Left lung (tissue), 10 donors: Measurements from ENCODE around the gene KRTAP10-3. TPM values are rescaled to one million over a fixed set of nuclear protein-coding genes. Genes with fewer than 3 reads are reported as not detected.

Experiments used
- ATAC-seq: fragments of 200-7000 bp; cut with Tn5 transposase; one replicate; pipeline ENCODE4 v1.9.1; 2020; ENCODE audit warnings: moderate library complexity
- DNase-seq, 4 donors: peaks; one replicate each; pipeline ENCODE4 v3.0.0-alpha.2; 2013 to 2020
- H3K27ac ChIP-seq, 2 donors: fragments of 200-600 bp; sonication (generic) in 1 of 2; one replicate each; pipeline versions ENCODE4 v1.5.0 to v1.8.0; 2020 to 2021
- H3K27me3 ChIP-seq, 2 donors: fragments of 200-600 bp; sonication (generic) in 1 of 2; one replicate each; pipeline versions ENCODE4 v1.5.0 to v1.8.0; 2020 to 2021
- H3K36me3 ChIP-seq, 2 donors: fragments of 200-600 bp; sonication (generic) in 1 of 2; one replicate each; pipeline versions ENCODE4 v1.5.0 to v1.8.0; 2020 to 2021
- H3K4me1 ChIP-seq, 2 donors: fragments of 200-600 bp; one replicate each; pipeline ENCODE4 v1.8.0; 2021
- H3K4me3 ChIP-seq, 2 donors: fragments of 200-600 bp; sonication (generic) in 1 of 2; one replicate each; pipeline versions ENCODE4 v1.5.0 to v1.8.0; 2020 to 2021; ENCODE audit warnings: mild to moderate bottlenecking in 1 of 2
- H3K9me3 ChIP-seq, 2 donors: fragments of 200-600 bp; sonication (generic) in 1 of 2; one replicate each; pipeline versions ENCODE4 v1.5.0 to v1.8.0; 2020 to 2021
- intact Hi-C, 2 donors: fragments of 100-400 bp; cut with DNase I; formaldehyde crosslinking; loops; one replicate each; pipeline versions ENCODE4 v1.11.2 to v1.14.2; 2022
- polyA plus RNA-seq, 6 donors: library from polyadenylated mRNA; unstranded; fragments of 120-200 nt; gene quantifications; one replicate each; pipeline ENCODE4 v1.2.1, GENCODE V29; 2013; ENCODE audit not compliant: insufficient read length in 6 of 6
- total RNA-seq, 2 donors: library from RNA; stranded (reverse); fragmentation: NEBNext Ultra II Directional; extraction: Animal tissue kit (Norgen Biotek cat#: 25700); gene quantifications; one replicate each; pipeline ENCODE4 v1.2.1, GENCODE V29; 2021
- TF ChIP-seq, protein P1 (sequence below), 2 donors: fragments of 200-600 bp; sonication (generic) in 1 of 2; IDR thresholded peaks; one replicate each; pipeline versions ENCODE4 v1.5.0 to v1.8.0; 2021; ENCODE audit warnings: antibody characterized with exemption in 2 of 2
- donor health status: DM: no; HTN: yes; CAD: no.
- donor health status: DM: no; HTN: no; CAD: no.

The KRTAP10-3 gene
- total and polyA plus RNA-seq, 8 donors, result not detected

DNA sequence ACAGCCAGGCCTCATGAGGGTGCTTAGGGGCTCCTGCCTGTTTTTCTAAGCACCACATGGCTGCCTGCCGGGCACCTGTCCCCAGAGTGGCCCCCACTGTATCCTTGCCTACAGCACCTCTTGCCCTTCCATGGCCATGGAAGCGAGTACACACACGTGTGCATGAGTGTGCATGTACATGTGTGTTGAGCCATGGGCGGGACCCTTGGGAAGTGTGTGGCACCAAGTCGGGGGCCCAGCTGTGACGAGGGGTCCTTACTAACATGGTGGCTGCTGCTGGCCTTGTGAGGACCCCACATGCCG lies 44.4 kb downstream of the KRTAP10-3 start:
- Histone ChIP-seq H3K4me3 (no peak overlapping the region), H3K36me3 (no peaks in the 10 kb centered on the region), H3K4me1 (peaks cover 0 to 8% of the 10 kb centered on the region in 2 donors), H3K27ac (no peak overlapping the region), H3K27me3 (peaks cover 0 to 44% of the 10 kb centered on the region in 2 donors), H3K9me3 (peaks cover 0 to 3% of the 10 kb centered on the region in 2 donors)
- TF ChIP-seq, protein P1, sequence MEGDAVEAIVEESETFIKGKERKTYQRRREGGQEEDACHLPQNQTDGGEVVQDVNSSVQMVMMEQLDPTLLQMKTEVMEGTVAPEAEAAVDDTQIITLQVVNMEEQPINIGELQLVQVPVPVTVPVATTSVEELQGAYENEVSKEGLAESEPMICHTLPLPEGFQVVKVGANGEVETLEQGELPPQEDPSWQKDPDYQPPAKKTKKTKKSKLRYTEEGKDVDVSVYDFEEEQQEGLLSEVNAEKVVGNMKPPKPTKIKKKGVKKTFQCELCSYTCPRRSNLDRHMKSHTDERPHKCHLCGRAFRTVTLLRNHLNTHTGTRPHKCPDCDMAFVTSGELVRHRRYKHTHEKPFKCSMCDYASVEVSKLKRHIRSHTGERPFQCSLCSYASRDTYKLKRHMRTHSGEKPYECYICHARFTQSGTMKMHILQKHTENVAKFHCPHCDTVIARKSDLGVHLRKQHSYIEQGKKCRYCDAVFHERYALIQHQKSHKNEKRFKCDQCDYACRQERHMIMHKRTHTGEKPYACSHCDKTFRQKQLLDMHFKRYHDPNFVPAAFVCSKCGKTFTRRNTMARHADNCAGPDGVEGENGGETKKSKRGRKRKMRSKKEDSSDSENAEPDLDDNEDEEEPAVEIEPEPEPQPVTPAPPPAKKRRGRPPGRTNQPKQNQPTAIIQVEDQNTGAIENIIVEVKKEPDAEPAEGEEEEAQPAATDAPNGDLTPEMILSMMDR (IDR thresholded peaks at IDR 0.05), result no peak
- intact Hi-C loops, result no loop called here
- ATAC-seq, result no peak
- DNase-seq, result peak in 1 of 4 donors; percentile 54

DNA sequence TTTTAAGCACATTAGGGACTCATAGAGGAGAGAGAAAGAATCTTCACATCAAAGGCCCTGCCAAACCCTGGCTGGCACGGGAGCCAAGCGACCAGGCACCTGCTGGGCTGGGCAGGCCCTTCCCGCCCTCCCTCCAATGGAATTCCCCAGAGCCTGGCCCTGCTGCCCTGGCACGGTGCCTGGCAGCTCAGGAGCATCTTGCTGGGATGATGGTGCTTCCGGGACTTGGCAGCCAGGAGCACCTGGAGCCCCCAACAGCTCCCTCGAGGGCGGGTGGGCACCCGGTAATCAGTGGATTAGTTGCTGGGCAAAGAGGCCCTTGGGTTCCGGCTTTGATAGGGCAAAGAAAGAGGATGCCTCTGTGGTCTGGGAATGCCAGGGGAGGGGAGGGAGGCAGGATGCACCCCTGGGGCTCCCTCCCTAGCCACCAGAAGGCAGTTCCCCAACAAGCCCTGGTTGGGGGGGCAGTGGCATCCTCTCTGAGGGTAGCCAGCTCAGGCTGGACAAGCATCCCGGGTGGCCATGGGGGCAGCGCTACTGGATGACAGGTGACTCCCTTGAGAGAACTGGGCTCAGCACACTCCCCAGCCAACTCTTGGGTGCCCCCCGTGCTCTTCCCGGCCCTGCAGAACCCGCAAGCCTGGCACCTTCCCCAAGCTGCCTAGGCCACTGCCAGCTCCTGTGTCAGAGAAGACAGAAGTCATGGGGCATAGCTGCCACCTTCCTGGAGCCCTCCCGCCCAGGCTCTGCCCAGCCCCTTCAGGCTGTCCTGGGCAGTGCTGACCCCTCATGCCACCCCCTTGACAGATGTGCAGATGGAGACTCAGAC lies 45.0 kb downstream of the KRTAP10-3 start:
- intact Hi-C loops, result no loop called here
- TF ChIP-seq, protein P1 (IDR thresholded peaks at IDR 0.05), result no peak
- DNase-seq, result peak in 2 of 4 donors; percentile 39 to 73
- Histone ChIP-seq H3K27me3 (peaks cover 0 to 45% of the 10 kb centered on the region in 2 donors), H3K4me3 (no peak overlapping the region), H3K27ac (no peak overlapping the region), H3K4me1 (peaks cover 0 to 8% of the 10 kb centered on the region in 2 donors), H3K9me3 (peaks cover 0 to 3% of the 10 kb centered on the region in 2 donors), H3K36me3 (no peaks in the 10 kb centered on the region)
- ATAC-seq, result no peak

DNA sequence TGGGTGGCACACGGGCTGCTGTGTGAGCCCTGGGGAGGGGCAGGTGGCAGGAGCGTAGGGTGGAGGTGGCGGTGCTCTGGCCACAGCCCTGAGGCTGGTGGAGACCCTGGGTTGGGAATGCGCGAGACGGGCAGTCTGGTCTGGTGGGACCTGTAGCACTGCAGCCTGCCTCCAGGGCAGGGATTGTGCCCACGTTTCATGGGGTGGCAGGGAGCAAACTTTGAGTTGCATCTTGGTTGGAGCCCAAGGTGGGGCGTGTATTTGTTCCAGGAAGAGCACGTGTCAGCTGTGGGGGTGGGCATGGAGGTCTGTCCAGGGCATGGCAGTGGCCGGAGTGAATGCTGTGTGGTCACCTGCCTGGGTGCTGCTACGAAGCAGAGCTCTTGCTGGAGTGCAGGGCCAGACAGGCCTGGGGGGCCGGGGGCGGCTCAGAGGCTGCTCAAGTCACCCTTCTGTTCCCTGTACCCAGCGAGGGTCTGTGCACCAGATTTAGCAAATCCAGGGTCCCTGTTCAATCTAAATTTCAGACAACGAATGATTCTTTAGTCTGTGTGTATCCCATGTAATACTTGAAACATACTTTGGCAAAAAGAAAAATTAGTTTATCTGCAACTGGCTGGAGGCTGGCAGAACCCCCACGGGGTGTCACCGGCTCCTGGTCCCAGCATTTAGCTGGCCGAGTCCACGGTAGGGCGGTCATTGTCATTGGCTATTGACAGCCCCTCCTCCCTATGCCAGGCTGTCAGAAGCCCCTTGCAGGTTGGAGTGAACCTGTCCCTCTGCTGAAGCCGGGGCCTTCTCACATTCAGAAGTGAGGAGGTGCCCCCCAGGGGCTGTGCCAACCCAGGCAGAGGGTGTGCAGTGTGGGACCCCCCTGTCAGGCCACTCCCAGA lies 45.9 kb downstream of the KRTAP10-3 start:
- H3K4me3 ChIP-seq, result no peak overlapping the region
- TF ChIP-seq, protein P1 (IDR thresholded peaks at IDR 0.05), result no peak

DNA sequence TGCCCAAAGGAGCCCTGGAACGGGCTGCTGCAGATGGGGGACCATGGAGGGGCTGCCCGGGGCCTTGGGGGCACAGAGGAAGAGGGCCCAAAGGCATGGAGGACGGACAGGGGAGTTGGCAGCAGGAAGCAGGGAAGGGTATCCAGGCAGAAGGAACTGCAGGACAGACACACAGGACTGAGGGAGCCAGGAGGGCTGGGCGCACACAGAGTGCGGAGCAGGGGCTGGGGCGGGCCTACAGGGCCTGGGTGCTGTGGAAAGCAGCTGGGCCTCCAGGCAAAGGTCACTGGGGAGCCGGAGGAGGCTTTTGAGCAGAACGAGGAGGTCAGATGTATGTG lies 46.7 kb downstream of the KRTAP10-3 start:
- peaks cover 0 to 56% of the 10 kb centered on the region in 2 donors for H3K27me3 ChIP-seq
- H3K4me1 ChIP-seq, result peaks cover 0 to 8% of the 10 kb centered on the region in 2 donors
- ATAC-seq (no peak), DNase-seq (peak in 1 of 4 donors; percentile 62)
- H3K36me3 ChIP-seq, result no peaks in the 10 kb centered on the region
- H3K27ac ChIP-seq, result no peak overlapping the region
- TF ChIP-seq, protein P1 (IDR thresholded peaks at IDR 0.05), result no peak
- H3K4me3 ChIP-seq, result no peak overlapping the region
- intact Hi-C loops, result no loop called here
- H3K9me3 ChIP-seq, result no peaks in the 10 kb centered on the region

More for the DNA sequence above, 45.9 kb downstream of the KRTAP10-3 start:
- Histone ChIP-seq H3K4me1 (peaks cover 0 to 8% of the 10 kb centered on the region in 2 donors), H3K27ac (no peak overlapping the region), H3K36me3 (no peaks in the 10 kb centered on the region), H3K27me3 (peaks cover 0 to 50% of the 10 kb centered on the region in 2 donors), H3K9me3 (peaks cover 0 to 3% of the 10 kb centered on the region in 2 donors)
- intact Hi-C loops, result no loop called here
- ATAC-seq, result no peak
- DNase-seq, result peak in 1 of 4 donors; percentile 54
